Measurements from ENCODE around the gene CREM.

Gene CREM

GRCh38 chr10:35206274-35206673, 79.6 kb downstream of the CREM start:
- Histone ChIP-seq H3K36me3 (ENCODE audit: insufficient read depth, low read length) (no peaks in the 10 kb centered on the region), H3K79me2 (ENCODE audit: insufficient read depth, low read length) (no peaks in the 10 kb centered on the region), H2AFZ (ENCODE audit: low read length) (no peak overlapping the region), H3F3A (ENCODE audit: low read depth) (no peaks in the 10 kb centered on the region), H3K4me2 (ENCODE audit: low read depth, low read length, poor library complexity, severe bottlenecking) (no peak overlapping the region), H3K27me3 (ENCODE audit: insufficient read depth, low read length, poor library complexity, severe bottlenecking) (no peaks in the 10 kb centered on the region), H3K4me3 (ENCODE audit: low read length, poor library complexity, severe bottlenecking) (no peak overlapping the region), H3K9ac (ENCODE audit: low read depth, low read length, poor library complexity, severe bottlenecking) (no peak overlapping the region), H4K20me1 (ENCODE audit: insufficient read depth, low read length, poor library complexity, severe bottlenecking) (no peaks in the 10 kb centered on the region), H3K9me3 (ENCODE audit: insufficient read depth, low read depth, low read length) (no peaks in the 10 kb centered on the region), H3K4me1 (ENCODE audit: insufficient read depth, low read length, poor library complexity, severe bottlenecking) (no peaks in the 10 kb centered on the region), H3K9me2 (replicated peaks; ENCODE audit: low read depth, low read length) (no peaks in the 10 kb centered on the region)
- TF ChIP-seq CTCF (conservative IDR thresholded peaks at IDR 0.05; ENCODE audit: low read length), result no peak
- TF ChIP-seq EZH2phosphoT487 (IDR thresholded peaks at IDR 0.05; ENCODE audit: borderline replicate concordance), result no peak

- Histone ChIP-seq H2AFZ (ENCODE audit: low read length) (no peak overlapping the region), H3K4me1 (ENCODE audit: insufficient read depth, low read length, poor library complexity, severe bottlenecking) (no peaks in the 10 kb centered on the region), H3F3A (ENCODE audit: low read depth) (no peaks in the 10 kb centered on the region), H3K27me3 (ENCODE audit: insufficient read depth, low read length, poor library complexity, severe bottlenecking) (no peaks in the 10 kb centered on the region), H3K36me3 (ENCODE audit: insufficient read depth, low read length) (no peaks in the 10 kb centered on the region), H3K9ac (ENCODE audit: low read depth, low read length, poor library complexity, severe bottlenecking) (no peak overlapping the region), H3K4me2 (ENCODE audit: low read depth, low read length, poor library complexity, severe bottlenecking) (no peak overlapping the region), H3K9me3 (ENCODE audit: insufficient read depth, low read depth, low read length) (no peaks in the 10 kb centered on the region), H3K9me2 (replicated peaks; ENCODE audit: low read depth, low read length) (no peaks in the 10 kb centered on the region), H3K4me3 (ENCODE audit: low read length, poor library complexity, severe bottlenecking) (no peak overlapping the region), H3K79me2 (ENCODE audit: insufficient read depth, low read length) (no peaks in the 10 kb centered on the region), H4K20me1 (ENCODE audit: insufficient read depth, low read length, poor library complexity, severe bottlenecking) (no peaks in the 10 kb centered on the region)
- no peak for TF ChIP-seq EZH2phosphoT487 (IDR thresholded peaks at IDR 0.05; ENCODE audit: borderline replicate concordance)
- TF ChIP-seq CTCF (conservative IDR thresholded peaks at IDR 0.05; ENCODE audit: low read length), result no peak
Measured at GRCh38 chr10:35208536-35208935, 81.9 kb downstream of the CREM start.

GRCh38 chr10:35208949-35209613, 82.4 kb downstream of the CREM start:
- no peaks in the 10 kb centered on the region for H3K79me2 ChIP-seq (ENCODE audit: insufficient read depth, low read length)
- H4K20me1 ChIP-seq (ENCODE audit: insufficient read depth, low read length, poor library complexity, severe bottlenecking), result no peaks in the 10 kb centered on the region
- no peaks in the 10 kb centered on the region for H3F3A ChIP-seq (ENCODE audit: low read depth)
- H3K27me3 ChIP-seq (ENCODE audit: insufficient read depth, low read length, poor library complexity, severe bottlenecking), result no peaks in the 10 kb centered on the region
- no peak overlapping the region for H2AFZ ChIP-seq (ENCODE audit: low read length)
- H3K36me3 ChIP-seq (ENCODE audit: insufficient read depth, low read length), result no peaks in the 10 kb centered on the region
- no peak overlapping the region for H3K4me2 ChIP-seq (ENCODE audit: low read depth, low read length, poor library complexity, severe bottlenecking)
- H3K4me3 ChIP-seq (ENCODE audit: low read length, poor library complexity, severe bottlenecking), result no peak overlapping the region
- TF ChIP-seq CTCF (conservative IDR thresholded peaks at IDR 0.05; ENCODE audit: low read length) (no peak), EZH2phosphoT487 (IDR thresholded peaks at IDR 0.05; ENCODE audit: borderline replicate concordance) (no peak)
- no peaks in the 10 kb centered on the region for H3K9me3 ChIP-seq (ENCODE audit: insufficient read depth, low read depth, low read length)
- no peaks in the 10 kb centered on the region for H3K4me1 ChIP-seq (ENCODE audit: insufficient read depth, low read length, poor library complexity, severe bottlenecking)
- H3K9ac ChIP-seq (ENCODE audit: low read depth, low read length, poor library complexity, severe bottlenecking), result no peak overlapping the region
- H3K9me2 ChIP-seq (replicated peaks; ENCODE audit: low read depth, low read length), result no peaks in the 10 kb centered on the region

All from Loucy (cell line).